AG10803 (cell line): ENCODE data around the gene KRT12.

ENCODE experiments used
- DNase-seq: peaks from one replicate; pipeline ENCODE4 v3.0.0; 2010; ENCODE audit warnings: low read depth
- H3K4me3 ChIP-seq: 2 replicates; pipeline ENCODE4 v1.5.1; 2011; ENCODE audit warnings: mild to moderate bottlenecking, low read length, control low read depth
- CTCF ChIP-seq: conservative IDR thresholded peaks from 2 replicates; pipeline ENCODE4 v1.5.1; 2011; ENCODE audit warnings: mild to moderate bottlenecking, low read length, control low read depth, inconsistent platforms

Gene KRT12

GRCh38 chr17:40900809-40901356 lies 33.9 kb upstream of the KRT12 start:
- TF ChIP-seq CTCF, result no peak
- no peak overlapping the region for H3K4me3 ChIP-seq

GRCh38 chr17:40896916-40897455 lies 30.0 kb upstream of the KRT12 start:
- no peak for TF ChIP-seq CTCF
- no peak for DNase-seq

More at GRCh38 chr17:40900809-40901356, 33.9 kb upstream of the KRT12 start:
- no peak for DNase-seq

GRCh38 chr17:40895106-40895730 lies 28.2 kb upstream of the KRT12 start:
- H3K4me3 ChIP-seq, result no peak overlapping the region
- DNase-seq, result peak; percentile 8
- TF ChIP-seq CTCF, result no peak

More at GRCh38 chr17:40896916-40897455, 30.0 kb upstream of the KRT12 start:
- no peak overlapping the region for H3K4me3 ChIP-seq

GRCh38 chr17:40888196-40888720 lies 21.2 kb upstream of the KRT12 start:
- DNase-seq, result no peak
- H3K4me3 ChIP-seq, result no peak overlapping the region
- TF ChIP-seq CTCF, result no peak

GRCh38 chr17:40886090-40886489 lies 19.1 kb upstream of the KRT12 start:
- DNase-seq, result peak; percentile 6
- TF ChIP-seq CTCF, result no peak
- H3K4me3 ChIP-seq, result no peak overlapping the region

- H3K4me3 ChIP-seq, result no peak within 1 kb of the TSS
- DNase-seq, result no peak
- no peak; the same call in 1 of the 2 replicates for TF ChIP-seq CTCF
Measured at GRCh38 chr17:40884708-40885512, 17.9 kb upstream of the KRT12 start, which contains the start of gene KRT20. TSS of gene KRT20 (minus strand) at chr17:40885242. CDS start at chr17:40885185, 57 bp downstream.
